K562 (cell line): Measurements from ENCODE around the gene HSPH1. TPM values are rescaled to one million over a fixed set of nuclear protein-coding genes. Genes with fewer than 3 reads are reported as not detected.

Experiments
- ATAC-seq: fragments of 200-7000 bp; cut with Tn5 transposase; 3 replicates; pipeline ENCODE4 v1.9.1; 2020; ENCODE audit warnings: moderate library complexity
- BruUV-seq: library from RNA; stranded (reverse); fragments of 400-500 nt; replicated peaks from 2 replicates; lab custom pipeline; 2021; lab: Mats Ljungman, UMichigan
- CTCF ChIA-PET: fragments of 300-600 bp; formaldehyde crosslinking; extraction: SDS; loops from one replicate; lab custom pipeline; 2021; ENCODE audit warnings: low intra/inter-chr PET ratio; lab: Yijun Ruan, JAX
- POLR2A ChIA-PET: fragments of 300-600, 350-650 bp; sonication (Branson Sonifier 250); formaldehyde crosslinking; extraction: SDS; loops from one replicate; lab custom pipeline; 2021; ENCODE audit warnings: antibody characterized with exemption, inconsistent platforms; lab: Yijun Ruan, JAX
- DNase-seq, 4 experiments: peaks; one replicate each; pipeline versions ENCODE4 v3.0.0 to v3.0.0-alpha.2; 2011 to 2018; ENCODE audit warnings: low spot score in 3 of 4, mixed read lengths in 3 of 4; ENCODE audit errors: extremely low read depth in 1 of 4
- FAIRE-seq: peaks from 2 replicates; lab custom pipeline; 2011; peaks lifted over from hg19 to GRCh38; lab: Jason Lieb, UNC
- H2AFZ ChIP-seq: 2 replicates; pipeline ENCODE4 v1.6.0; 2011; ENCODE audit warnings: low read depth, low read length, control low read depth, inconsistent platforms
- H3K27ac ChIP-seq: fragments of 200-600 bp; 3 replicates; pipeline ENCODE4 v1.8.0; 2011; ENCODE audit warnings: low read depth, mild to moderate bottlenecking, control low read depth, inconsistent platforms, low read length, moderate library complexity, mixed read lengths; ENCODE audit errors: extremely low read depth
- H3K27me3 ChIP-seq, 2 experiments: fragments of 300-600 bp in 1 of 2; 2 replicates in 1 of 2; 3 replicates in 1 of 2; pipeline versions ENCODE4 v1.6.0 to v1.8.0; 2011; ENCODE audit warnings: inconsistent platforms in 2 of 2, low read length in 2 of 2, mild to moderate bottlenecking in 1 of 2, mixed read lengths in 1 of 2, moderate library complexity in 1 of 2; ENCODE audit not compliant: control insufficient read depth in 2 of 2, insufficient read depth in 2 of 2
- H3K36me3 ChIP-seq: fragments of 300-600 bp; 3 replicates; pipeline ENCODE4 v1.8.0; 2011; ENCODE audit warnings: mild to moderate bottlenecking, low read length, inconsistent platforms; ENCODE audit not compliant: control insufficient read depth, insufficient read depth
- H3K4me1 ChIP-seq, 2 experiments: fragments of 200-600 bp in 1 of 2; replicated peaks in 1 of 2; 2 replicates in 1 of 2; 3 replicates in 1 of 2; pipeline versions ENCODE4 v1.5.1 to v1.8.0; 2011; ENCODE audit warnings: inconsistent platforms in 2 of 2, low read length in 2 of 2, mild to moderate bottlenecking in 1 of 2, mixed read lengths in 1 of 2, moderate library complexity in 1 of 2; ENCODE audit not compliant: control insufficient read depth in 2 of 2, insufficient read depth in 2 of 2
- H3K4me2 ChIP-seq: 2 replicates; pipeline ENCODE4 v1.6.1; 2011; ENCODE audit warnings: low read length, control low read depth, inconsistent platforms, mixed read lengths; ENCODE audit not compliant: insufficient read depth
- H3K4me3 ChIP-seq: fragments of 200-600 bp; sonication (generic), shearing (Covaris generic); 2 replicates; pipeline ENCODE4 v1.5.1; 2016; ENCODE audit warnings: control low read depth, inconsistent platforms
- H3K79me2 ChIP-seq: fragments of 200-600 bp; 3 replicates; pipeline ENCODE4 v1.8.0; 2011; ENCODE audit warnings: low read length, inconsistent platforms; ENCODE audit not compliant: control insufficient read depth, insufficient read depth
- H3K9ac ChIP-seq, 2 experiments: 2 replicates each; pipeline versions ENCODE4 v1.6.0 to v1.6.1; 2011; ENCODE audit warnings: low read depth in 2 of 2, low read length in 2 of 2, control low read depth in 1 of 2, inconsistent platforms in 1 of 2, mild to moderate bottlenecking in 1 of 2, mixed read lengths in 1 of 2; ENCODE audit not compliant: insufficient read depth in 1 of 2
- H3K9me1 ChIP-seq: one replicate; pipeline ENCODE4 v1.6.0; 2011; ENCODE audit warnings: inconsistent platforms, mild to moderate bottlenecking, low read length, moderate library complexity; ENCODE audit not compliant: control insufficient read depth, insufficient read depth
- H3K9me3 ChIP-seq: replicated peaks from 2 replicates; pipeline ENCODE4 v1.5.1; 2011; ENCODE audit warnings: low read depth, low read length, inconsistent platforms; ENCODE audit not compliant: control insufficient read depth, insufficient read depth
- H4K20me1 ChIP-seq: replicated peaks from 2 replicates; pipeline ENCODE4 v1.6.1; 2011; ENCODE audit warnings: low read length, inconsistent platforms, mixed read lengths; ENCODE audit not compliant: control insufficient read depth, insufficient read depth
- CXXC5 ChIP-seq: fragments of 250-450 bp; sonication (Bioruptor Pico); IDR thresholded peaks from 2 replicates; pipeline ENCODE4 v1.8.0; 2022; ENCODE audit warnings: inconsistent platforms, mild to moderate bottlenecking, moderate library complexity
- HDGF ChIP-seq: fragments of 450-650 bp; IDR thresholded peaks from 2 replicates; pipeline ENCODE4 v1.6.1; 2016
- HMG20A ChIP-seq: fragments of 450-650 bp; formaldehyde crosslinking; conservative IDR thresholded peaks from 2 replicates; pipeline ENCODE4 v1.4.0; 2020; ENCODE audit warnings: mild to moderate bottlenecking, mixed read lengths
- HNRNPL ChIP-seq: fragments of 200-400 bp; formaldehyde crosslinking; IDR thresholded peaks from 2 replicates; pipeline ENCODE4 v1.6.1; 2017; ENCODE audit warnings: low read depth, mild to moderate bottlenecking, low read length
- HNRNPLL ChIP-seq: fragments of 200-400 bp; formaldehyde crosslinking; IDR thresholded peaks from 2 replicates; pipeline ENCODE4 v1.6.1; 2017; ENCODE audit warnings: low read length, low read depth, mild to moderate bottlenecking; ENCODE audit not compliant: poor library complexity, severe bottlenecking
- MECOM ChIP-seq: fragments of 250-450 bp; sonication (Bioruptor Pico); IDR thresholded peaks from 2 replicates; pipeline ENCODE4 v1.8.0; 2022; ENCODE audit warnings: inconsistent platforms
- MEF2D ChIP-seq: conservative IDR thresholded peaks from 2 replicates; pipeline ENCODE4 v1.6.1; 2016; ENCODE audit warnings: low read depth, missing genetic modification characterization, missing compliant biosample characterization
- POU5F1 ChIP-seq: fragments of 150-350 bp; IDR thresholded peaks from 2 replicates; pipeline ENCODE4 v1.6.1; 2014; ENCODE audit warnings: borderline replicate concordance, low read length, low read depth, mild to moderate bottlenecking; ENCODE audit not compliant: partially characterized antibody
- PTBP1 ChIP-seq: fragments of 200-400 bp; formaldehyde crosslinking; IDR thresholded peaks from 2 replicates; pipeline ENCODE4 v1.6.1; 2017; ENCODE audit warnings: low read depth, low read length
- RB1 ChIP-seq: fragments of 450-650 bp; IDR thresholded peaks from 2 replicates; pipeline ENCODE4 v1.6.1; 2017; ENCODE audit warnings: low read depth, mild to moderate bottlenecking
- RCOR1 ChIP-seq, 2 experiments: IDR thresholded peaks; 2 replicates each; pipeline ENCODE4 v1.6.1; 2012; ENCODE audit warnings: low read depth in 2 of 2, low read length in 2 of 2, borderline replicate concordance in 1 of 2, improper control_type of control experiment in 1 of 2
- RFX7 ChIP-seq: fragments of 250-450 bp; sonication (Bioruptor Pico); IDR thresholded peaks from 2 replicates; pipeline ENCODE4 v1.5.1; 2021; ENCODE audit warnings: mild to moderate bottlenecking
- ZNF280B ChIP-seq: fragments of 250-450 bp; sonication (Bioruptor Pico); IDR thresholded peaks from 2 replicates; pipeline ENCODE4 v1.5.1; 2021; ENCODE audit warnings: mild to moderate bottlenecking
- ZNF347 ChIP-seq: fragments of 450-650 bp; formaldehyde crosslinking; IDR thresholded peaks from 2 replicates; pipeline ENCODE4 v1.4.0; 2020; ENCODE audit warnings: low read depth, mild to moderate bottlenecking, moderate library complexity
- ZNF655 ChIP-seq: fragments of 250-450 bp; sonication (Bioruptor Pico); IDR thresholded peaks from 2 replicates; pipeline ENCODE4 v1.5.0; 2021
- WGBS: fragments of 100-300 bp; shearing (Covaris generic); methylation state at CpG from one replicate; pipeline ENCODE4 v1.1.6; 2016; ENCODE audit warnings: low coverage, mixed read lengths; ENCODE audit not compliant: insufficient coverage; ENCODE audit errors: missing lambda C conversion rate; 5-methylcytosine and 5-hydroxymethylcytosine counted together
- in situ Hi-C: fragments of 300-500 bp; cut with MboI; formaldehyde crosslinking; loops from 4 replicates; pipeline ENCODE4 v1.15.0; 2018; ENCODE audit warnings: inconsistent platforms, mixed read lengths
- intact Hi-C: fragments of 100-400 bp; cut with micrococcal nuclease; formaldehyde crosslinking; loops from 2 replicates; pipeline ENCODE4 v1.14.2; 2022
- polyA plus RNA-seq, 8 experiments: library from polyadenylated mRNA; depleted of rRNA in 4 of 8; stranded (reverse) in 5 of 8; unstranded in 3 of 8; fragments of >200 nt; fragmentation: Nextera tagmentation in 2 of 8; fragmentation: Illumina TruSeq in 1 of 8; extraction: Ambion mirVana in 2 of 8; extraction: Trizol in 1 of 8; gene quantifications; 2 replicates each; pipeline versions ENCODE4 v1.2.1 to v1.2.3, GENCODE V29; 2011 to 2014; ENCODE audit warnings: inconsistent platforms in 1 of 8, missing spikeins in 1 of 8
- total RNA-seq, 7 experiments: library from RNA; depleted of rRNA in 6 of 7; stranded (reverse); fragments of >200 nt in 6 of 7; fragmentation: Illumina TruSeq in 2 of 7; extraction: Trizol in 2 of 7; gene quantifications; 2 replicates each; pipeline versions ENCODE4 v1.2.1 to v1.2.3, GENCODE V29; 2011 to 2021; ENCODE audit warnings: low replicate concordance in 1 of 7

Gene HSPH1
- total and polyA plus RNA-seq, 9 of the 15 experiments (the other 6 are each of a cell fraction or from before 2014, with no cell fraction given) = 34.6 to 104 (median 64.7) TPM

GRCh38 chr13:31111136-31111535 lies 50.6 kb downstream of the HSPH1 start:
- CTCF ChIA-PET = no interaction called here
- no TSS peak for BruUV-seq
- in situ Hi-C loops = no loop called here

More at GRCh38 chr13:31111136-31111535, 50.6 kb downstream of the HSPH1 start:
- FAIRE-seq (no peak), ATAC-seq (no peak)
- POLR2A ChIA-PET = no interaction called here
- TF ChIP-seq ZNF280B (CRISPR knock-in tag) (no peak), PTBP1 (no peak), CXXC5 (CRISPR knock-in tag) (no peak), RCOR1 (IDR thresholded peaks at IDR 0.05; ENCODE audit: borderline replicate concordance in 1 of 2, low read depth in 2 of 2, low read length in 2 of 2) (no peak), MECOM (CRISPR knock-in tag) (no peak), RB1 (no peak), ZNF347 (no peak), RFX7 (CRISPR knock-in tag) (no peak), ZNF655 (CRISPR knock-in tag) (no peak), HNRNPLL (no peak), HMG20A (CRISPR knock-in tag) (no peak), HDGF (no peak), HNRNPL (no peak), MEF2D (tag) (no peak), POU5F1 (no peak)
- TF ChIP-seq, all 486 proteins: peak for 0
- Histone ChIP-seq H3K36me3 (no peaks in the 10 kb centered on the region), H3K27me3 (peaks cover 0 to 25% of the 10 kb centered on the region in 2 experiments; a peak in 3 of 5 replicates), H3K27ac (no peak overlapping the region), H3K4me1 (no peaks in the 10 kb centered on the region), H3K9ac (no peak overlapping the region), H3K9me1 (no peaks in the 10 kb centered on the region), H3K79me2 (no peaks in the 10 kb centered on the region), H3K4me2 (no peak overlapping the region), H2AFZ (no peak overlapping the region), H3K9me3 (no peaks in the 10 kb centered on the region), H3K4me3 (no peak overlapping the region), H4K20me1 (no peaks in the 10 kb centered on the region)
- DNase-seq = no peak
- 3% methylated on average over 4 of the region's 4 CpGs for WGBS
- intact Hi-C loops = no loop called here
